ENCODE data around the gene ZAP70. TPM values are rescaled to one million over a fixed set of nuclear protein-coding genes. Genes with fewer than 3 reads are reported as not detected.

Gene ZAP70
- total and polyA plus RNA-seq, 2 donors (not counting 1 experiment from before 2014, with no cell fraction given), result not detected

DNA sequence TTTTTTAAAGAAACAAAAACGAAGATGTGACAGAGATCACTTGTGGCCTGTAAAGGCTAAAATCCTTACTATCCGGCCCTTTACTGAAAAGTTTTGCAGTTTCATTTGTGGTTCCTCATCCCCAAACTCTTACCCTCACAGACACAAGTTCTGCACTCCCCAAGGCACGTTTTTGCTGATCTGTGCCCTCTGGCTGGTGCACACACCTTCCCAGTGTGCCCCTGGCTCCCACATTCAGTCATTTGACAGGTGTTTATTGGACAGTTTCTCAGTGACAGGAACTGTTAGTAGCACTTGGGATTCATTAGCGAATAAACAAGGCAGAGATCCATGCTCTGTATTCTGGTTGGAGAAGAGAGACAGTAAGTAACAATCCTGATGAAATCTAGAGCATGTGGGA, 22.8 kb downstream of the ZAP70 start:
- no peaks in the 10 kb centered on the region for H3K9me3 ChIP-seq (ENCODE audit: control insufficient read depth, insufficient read depth, low read depth, low read length)
- H4K20me1 ChIP-seq (ENCODE audit: control insufficient read depth, extremely low read depth, insufficient read depth, low read length), result no peaks in the 10 kb centered on the region
- H3K79me2 ChIP-seq (ENCODE audit: control insufficient read depth, insufficient read depth, low read length), result no peaks in the 10 kb centered on the region
- no peak overlapping the region for H3K9ac ChIP-seq (ENCODE audit: insufficient read depth, low read length)
- H3K4me2 ChIP-seq (ENCODE audit: extremely low read depth, insufficient read depth, low read length), result no peak overlapping the region
- DNase-seq (ENCODE audit: low read depth in 2 of 2), result no peak
- H3K4me1 ChIP-seq (ENCODE audit: control insufficient read depth, extremely low read depth, insufficient read depth, low read length), result no peaks in the 10 kb centered on the region
- no peak overlapping the region for H3K27ac ChIP-seq (ENCODE audit: insufficient read depth, low read length)
- H3K27me3 ChIP-seq (ENCODE audit: control insufficient read depth, insufficient read depth, low read length), result no peaks in the 10 kb centered on the region
- no peak overlapping the region for H3K4me3 ChIP-seq (replicated peaks in 1 of 4; ENCODE audit: control extremely low read depth in 1 of 4, insufficient read depth in 1 of 4, low read depth in 3 of 4, low read length in 4 of 4)
- H2AFZ ChIP-seq (ENCODE audit: low read length), result no peak overlapping the region
- no peak for TF ChIP-seq EZH2 (IDR thresholded peaks at IDR 0.05; ENCODE audit: low read length, missing control alignments)
- TF ChIP-seq, protein P1, sequence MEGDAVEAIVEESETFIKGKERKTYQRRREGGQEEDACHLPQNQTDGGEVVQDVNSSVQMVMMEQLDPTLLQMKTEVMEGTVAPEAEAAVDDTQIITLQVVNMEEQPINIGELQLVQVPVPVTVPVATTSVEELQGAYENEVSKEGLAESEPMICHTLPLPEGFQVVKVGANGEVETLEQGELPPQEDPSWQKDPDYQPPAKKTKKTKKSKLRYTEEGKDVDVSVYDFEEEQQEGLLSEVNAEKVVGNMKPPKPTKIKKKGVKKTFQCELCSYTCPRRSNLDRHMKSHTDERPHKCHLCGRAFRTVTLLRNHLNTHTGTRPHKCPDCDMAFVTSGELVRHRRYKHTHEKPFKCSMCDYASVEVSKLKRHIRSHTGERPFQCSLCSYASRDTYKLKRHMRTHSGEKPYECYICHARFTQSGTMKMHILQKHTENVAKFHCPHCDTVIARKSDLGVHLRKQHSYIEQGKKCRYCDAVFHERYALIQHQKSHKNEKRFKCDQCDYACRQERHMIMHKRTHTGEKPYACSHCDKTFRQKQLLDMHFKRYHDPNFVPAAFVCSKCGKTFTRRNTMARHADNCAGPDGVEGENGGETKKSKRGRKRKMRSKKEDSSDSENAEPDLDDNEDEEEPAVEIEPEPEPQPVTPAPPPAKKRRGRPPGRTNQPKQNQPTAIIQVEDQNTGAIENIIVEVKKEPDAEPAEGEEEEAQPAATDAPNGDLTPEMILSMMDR (conservative IDR thresholded peaks at IDR 0.05 in 1 of 2, IDR thresholded peaks at IDR 0.05 in 1 of 2; ENCODE audit: low read depth in 1 of 2, low read length in 2 of 2), result no peak
- no peaks in the 10 kb centered on the region for H3K36me3 ChIP-seq (ENCODE audit: control insufficient read depth, insufficient read depth, low read length)

DNA sequence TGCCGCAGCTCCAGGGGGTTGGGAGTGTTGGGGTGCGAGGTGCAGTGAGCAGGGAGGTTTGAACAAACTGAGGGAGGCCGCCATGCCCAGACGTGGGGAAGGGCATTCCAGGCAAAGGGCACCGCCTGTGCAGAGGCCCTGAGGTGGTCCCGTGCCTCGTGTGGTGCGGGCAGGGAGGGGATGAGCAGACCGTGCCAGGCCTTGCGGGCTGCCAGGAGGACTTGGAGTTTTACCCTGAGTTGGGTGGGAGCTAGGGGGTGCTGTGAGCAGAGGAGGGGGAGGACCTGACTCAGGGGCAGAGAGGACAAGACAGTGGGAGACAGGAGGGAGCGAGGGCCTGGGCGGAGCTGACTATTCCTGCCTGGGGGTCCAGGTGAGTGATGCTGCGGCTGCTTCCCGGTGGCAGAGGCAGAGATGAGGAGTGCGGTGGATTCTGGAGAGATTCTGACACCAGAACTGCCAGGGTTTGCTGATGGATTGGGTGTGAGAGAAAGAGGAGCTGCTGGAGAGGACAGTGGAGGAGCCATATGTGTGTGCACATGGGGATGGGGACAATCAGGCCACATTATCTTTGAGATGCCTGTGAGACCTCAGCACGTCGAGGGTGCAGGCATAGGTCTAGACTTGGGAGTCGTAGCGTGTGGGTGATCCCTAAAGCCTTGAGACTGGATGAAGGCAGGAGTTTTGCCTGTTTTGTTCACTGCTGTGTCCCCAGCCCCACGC, 23.4 kb downstream of the ZAP70 start:
- Histone ChIP-seq H3K79me2 (ENCODE audit: control insufficient read depth, insufficient read depth, low read length) (no peaks in the 10 kb centered on the region), H3K27me3 (ENCODE audit: control insufficient read depth, insufficient read depth, low read length) (no peaks in the 10 kb centered on the region), H3K4me1 (ENCODE audit: control insufficient read depth, extremely low read depth, insufficient read depth, low read length) (no peaks in the 10 kb centered on the region), H3K9me3 (ENCODE audit: control insufficient read depth, insufficient read depth, low read depth, low read length) (no peaks in the 10 kb centered on the region), H3K36me3 (ENCODE audit: control insufficient read depth, insufficient read depth, low read length) (no peaks in the 10 kb centered on the region), H2AFZ (ENCODE audit: low read length) (no peak overlapping the region), H3K9ac (ENCODE audit: insufficient read depth, low read length) (no peak overlapping the region), H3K4me2 (ENCODE audit: extremely low read depth, insufficient read depth, low read length) (no peak overlapping the region), H3K4me3 (replicated peaks in 1 of 4; ENCODE audit: control extremely low read depth in 1 of 4, insufficient read depth in 1 of 4, low read depth in 3 of 4, low read length in 4 of 4) (no peak overlapping the region), H4K20me1 (ENCODE audit: control insufficient read depth, extremely low read depth, insufficient read depth, low read length) (no peaks in the 10 kb centered on the region), H3K27ac (ENCODE audit: insufficient read depth, low read length) (no peak overlapping the region)
- TF ChIP-seq, protein P1 (conservative IDR thresholded peaks at IDR 0.05 in 1 of 2, IDR thresholded peaks at IDR 0.05 in 1 of 2; ENCODE audit: low read depth in 1 of 2, low read length in 2 of 2), result no peak
- no peak for TF ChIP-seq EZH2 (IDR thresholded peaks at IDR 0.05; ENCODE audit: low read length, missing control alignments)
- DNase-seq (ENCODE audit: low read depth in 2 of 2), result no peak

DNA sequence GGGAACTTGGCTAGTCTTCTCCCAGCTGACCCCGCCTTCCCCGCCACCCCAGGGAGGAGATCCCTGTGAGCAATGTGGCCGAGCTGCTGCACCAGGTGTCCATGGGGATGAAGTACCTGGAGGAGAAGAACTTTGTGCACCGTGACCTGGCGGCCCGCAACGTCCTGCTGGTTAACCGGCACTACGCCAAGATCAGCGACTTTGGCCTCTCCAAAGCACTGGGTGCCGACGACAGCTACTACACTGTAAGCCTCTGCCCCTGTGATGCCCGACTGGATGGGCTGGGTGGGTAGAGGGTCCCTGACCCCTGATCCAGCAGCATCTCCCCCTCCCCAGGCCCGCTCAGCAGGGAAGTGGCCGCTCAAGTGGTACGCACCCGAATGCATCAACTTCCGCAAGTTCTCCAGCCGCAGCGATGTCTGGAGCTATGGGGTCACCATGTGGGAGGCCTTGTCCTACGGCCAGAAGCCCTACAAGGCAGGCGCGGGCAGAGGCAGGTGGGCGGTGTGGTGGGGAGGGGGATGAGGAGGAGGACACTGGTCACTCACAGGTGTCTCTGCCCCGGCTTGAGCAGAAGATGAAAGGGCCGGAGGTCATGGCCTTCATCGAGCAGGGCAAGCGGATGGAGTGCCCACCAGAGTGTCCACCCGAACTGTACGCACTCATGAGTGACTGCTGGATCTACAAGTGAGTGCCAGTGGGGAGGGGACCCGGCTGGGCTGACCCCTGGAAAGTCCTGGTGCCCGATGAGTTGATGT, 24.2 kb downstream of the ZAP70 start:
- TF ChIP-seq, protein P1 (conservative IDR thresholded peaks at IDR 0.05 in 1 of 2, IDR thresholded peaks at IDR 0.05 in 1 of 2; ENCODE audit: low read depth in 1 of 2, low read length in 2 of 2), result no peak
- TF ChIP-seq EZH2 (IDR thresholded peaks at IDR 0.05; ENCODE audit: low read length, missing control alignments), result no peak
- no peaks in the 10 kb centered on the region for H3K9me3 ChIP-seq (ENCODE audit: control insufficient read depth, insufficient read depth, low read depth, low read length)
- H4K20me1 ChIP-seq (ENCODE audit: control insufficient read depth, extremely low read depth, insufficient read depth, low read length), result no peaks in the 10 kb centered on the region
- H3K36me3 ChIP-seq (ENCODE audit: control insufficient read depth, insufficient read depth, low read length), result no peaks in the 10 kb centered on the region
- no peak overlapping the region for H3K4me2 ChIP-seq (ENCODE audit: extremely low read depth, insufficient read depth, low read length)
- H3K4me1 ChIP-seq (ENCODE audit: control insufficient read depth, extremely low read depth, insufficient read depth, low read length), result no peaks in the 10 kb centered on the region
- no peaks in the 10 kb centered on the region for H3K27me3 ChIP-seq (ENCODE audit: control insufficient read depth, insufficient read depth, low read length)
- H3K79me2 ChIP-seq (ENCODE audit: control insufficient read depth, insufficient read depth, low read length), result no peaks in the 10 kb centered on the region
- no peak overlapping the region for H3K9ac ChIP-seq (ENCODE audit: insufficient read depth, low read length)
- H3K4me3 ChIP-seq (replicated peaks in 1 of 4; ENCODE audit: control extremely low read depth in 1 of 4, insufficient read depth in 1 of 4, low read depth in 3 of 4, low read length in 4 of 4), result no peak overlapping the region
- no peak overlapping the region for H2AFZ ChIP-seq (ENCODE audit: low read length)
- no peak overlapping the region for H3K27ac ChIP-seq (ENCODE audit: insufficient read depth, low read length)
- no peak for DNase-seq (ENCODE audit: low read depth in 2 of 2)

All from fibroblast of lung (primary cell).